Measurements from ENCODE around the gene LRRTM3. TPM values are rescaled to one million over a fixed set of nuclear protein-coding genes. Genes with fewer than 3 reads are reported as not detected.

Gene LRRTM3
- polyA plus RNA-seq, 2 donors, result not detected

DNA sequence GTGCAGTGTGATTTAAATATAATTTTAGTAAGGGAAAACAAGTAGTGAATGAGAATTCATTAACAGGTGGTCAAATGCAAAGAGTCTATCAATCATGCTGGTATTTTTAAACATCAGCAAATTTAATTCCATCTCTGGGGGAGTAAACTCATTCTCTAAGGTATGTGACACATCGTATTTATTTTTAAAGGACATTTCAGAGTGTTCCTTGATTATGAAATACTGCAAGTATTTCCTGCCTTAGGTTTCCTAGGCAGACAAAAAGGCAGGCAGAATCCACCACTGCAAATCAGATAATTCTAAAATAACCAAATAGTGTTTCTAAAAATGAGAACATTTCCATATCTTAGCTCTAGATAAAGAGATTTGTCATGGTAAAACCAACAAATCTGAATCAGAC, 193.8 kb downstream of the LRRTM3 start:
- H3K27ac ChIP-seq (ENCODE audit: low read depth in 2 of 2, low read length in 1 of 2), result no peak overlapping the region
- H3K4me1 ChIP-seq (ENCODE audit: control insufficient read depth in 2 of 2, insufficient read depth in 2 of 2, low read length in 1 of 2), result no peaks in the 10 kb centered on the region
- H3K27me3 ChIP-seq (ENCODE audit: control insufficient read depth in 1 of 2, insufficient read depth in 2 of 2, low read length in 2 of 2), result no peaks in the 10 kb centered on the region
- no peaks in the 10 kb centered on the region for H3K36me3 ChIP-seq (ENCODE audit: control insufficient read depth in 2 of 2, insufficient read depth in 2 of 2, low read length in 1 of 2)
- H3K9me3 ChIP-seq (ENCODE audit: control insufficient read depth in 2 of 2, insufficient read depth in 1 of 2, low read depth in 1 of 2, low read length in 1 of 2), result no peaks in the 10 kb centered on the region
- 37 to 44% methylated on average over 1 of the region's 1 CpG for WGBS, 2 donors
- no peak overlapping the region for H3K4me3 ChIP-seq (ENCODE audit: low read depth in 1 of 2, low read length in 2 of 2)

DNA sequence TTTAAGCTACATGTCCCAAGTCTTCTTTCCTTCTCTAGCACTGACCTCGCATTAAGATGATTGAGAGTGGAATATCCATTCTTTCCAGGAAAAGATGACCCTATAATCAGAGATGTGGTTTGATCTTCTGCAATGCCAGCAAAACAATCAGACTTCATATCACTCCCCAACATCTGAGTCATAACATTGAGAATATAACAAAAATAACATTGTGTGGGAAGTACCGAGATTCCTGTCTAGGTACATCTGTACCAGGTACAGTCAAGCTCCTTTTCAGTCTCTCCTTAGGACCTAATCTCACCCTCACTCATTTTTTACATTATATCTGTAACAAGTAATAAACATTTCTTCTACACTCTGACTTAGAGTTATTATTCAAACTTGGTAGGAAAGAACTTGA, 201.6 kb downstream of the LRRTM3 start:
- Histone ChIP-seq H3K4me1 (ENCODE audit: control insufficient read depth in 2 of 2, insufficient read depth in 2 of 2, low read length in 1 of 2) (no peaks in the 10 kb centered on the region), H3K27ac (ENCODE audit: low read depth in 2 of 2, low read length in 1 of 2) (no peak overlapping the region), H3K27me3 (ENCODE audit: control insufficient read depth in 1 of 2, insufficient read depth in 2 of 2, low read length in 2 of 2) (no peaks in the 10 kb centered on the region), H3K4me3 (ENCODE audit: low read depth in 1 of 2, low read length in 2 of 2) (no peak overlapping the region), H3K9me3 (ENCODE audit: control insufficient read depth in 2 of 2, insufficient read depth in 1 of 2, low read depth in 1 of 2, low read length in 1 of 2) (no peaks in the 10 kb centered on the region), H3K36me3 (ENCODE audit: control insufficient read depth in 2 of 2, insufficient read depth in 2 of 2, low read length in 1 of 2) (no peaks in the 10 kb centered on the region)
- WGBS, 2 donors, result 77 to 82% methylated on average over 2 of the region's 2 CpGs

DNA sequence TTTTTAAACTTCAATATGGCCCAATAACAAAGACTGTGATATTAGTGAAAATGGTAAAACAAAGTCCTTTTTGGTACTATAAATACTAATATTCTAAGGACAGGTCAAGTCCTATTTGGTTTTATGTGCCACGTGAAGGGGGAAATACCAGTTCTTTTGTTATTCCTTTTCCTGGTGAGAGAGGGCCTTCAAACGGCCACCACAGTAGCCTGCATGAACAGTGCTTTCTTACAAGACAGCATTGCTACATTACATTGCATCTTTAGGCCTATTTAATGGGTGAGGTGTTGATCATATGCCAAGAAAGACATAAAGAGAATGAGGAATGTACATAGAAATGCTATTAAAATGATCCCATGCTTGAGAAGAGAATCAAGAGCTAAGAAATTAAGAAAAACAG, 214.8 kb downstream of the LRRTM3 start:
- WGBS, 2 donors, result 26 to 36% methylated on average over 2 of the region's 2 CpGs
- H3K27me3 ChIP-seq (ENCODE audit: control insufficient read depth in 1 of 2, insufficient read depth in 2 of 2, low read length in 2 of 2), result no peaks in the 10 kb centered on the region
- no peaks in the 10 kb centered on the region for H3K36me3 ChIP-seq (ENCODE audit: control insufficient read depth in 2 of 2, insufficient read depth in 2 of 2, low read length in 1 of 2)
- peaks cover 0 to 2% of the 10 kb centered on the region in 2 donors for H3K9me3 ChIP-seq (ENCODE audit: control insufficient read depth in 2 of 2, insufficient read depth in 1 of 2, low read depth in 1 of 2, low read length in 1 of 2)
- H3K4me3 ChIP-seq (ENCODE audit: low read depth in 1 of 2, low read length in 2 of 2), result no peak overlapping the region
- H3K4me1 ChIP-seq (ENCODE audit: control insufficient read depth in 2 of 2, insufficient read depth in 2 of 2, low read length in 1 of 2), result no peaks in the 10 kb centered on the region
- no peak overlapping the region for H3K27ac ChIP-seq (ENCODE audit: low read depth in 2 of 2, low read length in 1 of 2)

DNA sequence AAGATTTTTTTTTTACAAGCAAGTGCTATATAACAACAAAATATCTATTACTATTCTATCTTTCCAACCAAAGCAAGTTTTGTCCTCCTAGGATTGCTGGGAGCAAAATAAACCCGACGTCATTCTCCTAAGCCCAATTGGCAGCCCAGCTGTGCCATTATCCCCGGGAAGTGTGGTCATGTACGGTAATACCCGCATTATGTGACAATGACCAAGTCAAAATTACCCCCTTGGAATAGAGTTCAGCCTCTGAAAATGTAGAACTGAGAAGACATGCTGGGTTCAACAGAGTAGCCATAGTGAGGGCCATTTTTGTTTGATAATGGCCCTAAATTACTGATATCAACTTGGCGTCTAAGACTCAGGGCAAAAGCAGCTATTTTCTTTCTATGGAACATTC, 215.5 kb downstream of the LRRTM3 start:
- Histone ChIP-seq H3K36me3 (ENCODE audit: control insufficient read depth in 2 of 2, insufficient read depth in 2 of 2, low read length in 1 of 2) (no peaks in the 10 kb centered on the region), H3K9me3 (ENCODE audit: control insufficient read depth in 2 of 2, insufficient read depth in 1 of 2, low read depth in 1 of 2, low read length in 1 of 2) (peaks cover 0 to 2% of the 10 kb centered on the region in 2 donors), H3K4me1 (ENCODE audit: control insufficient read depth in 2 of 2, insufficient read depth in 2 of 2, low read length in 1 of 2) (no peaks in the 10 kb centered on the region), H3K27me3 (ENCODE audit: control insufficient read depth in 1 of 2, insufficient read depth in 2 of 2, low read length in 2 of 2) (no peaks in the 10 kb centered on the region), H3K27ac (ENCODE audit: low read depth in 2 of 2, low read length in 1 of 2) (no peak overlapping the region), H3K4me3 (ENCODE audit: low read depth in 1 of 2, low read length in 2 of 2) (no peak overlapping the region)
- 73 to 79% methylated on average over 6 of the region's 6 CpGs for WGBS, 2 donors

DNA sequence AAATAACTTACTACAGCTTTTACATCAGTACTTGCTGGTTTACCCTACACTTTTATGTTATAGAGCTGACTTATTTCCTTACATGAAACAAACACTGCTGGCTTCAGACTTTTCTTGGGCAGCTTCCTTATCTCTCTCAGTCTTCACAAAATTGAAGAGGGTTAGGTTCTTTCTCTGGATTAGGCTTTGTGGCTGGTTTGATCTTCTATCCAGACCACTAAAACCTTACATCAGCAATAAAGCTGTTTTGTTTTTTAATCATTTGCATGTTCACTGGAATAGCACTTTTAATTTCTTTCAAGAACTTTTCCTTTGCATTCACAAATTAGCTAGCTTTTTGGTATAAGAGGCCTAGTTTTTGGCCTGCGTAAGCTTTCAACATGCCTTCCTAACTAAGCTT, 218.7 kb downstream of the LRRTM3 start:
- no peak overlapping the region for H3K4me3 ChIP-seq (ENCODE audit: low read depth in 1 of 2, low read length in 2 of 2)
- peaks cover 0 to 2% of the 10 kb centered on the region in 2 donors for H3K9me3 ChIP-seq (ENCODE audit: control insufficient read depth in 2 of 2, insufficient read depth in 1 of 2, low read depth in 1 of 2, low read length in 1 of 2)
- no peaks in the 10 kb centered on the region for H3K36me3 ChIP-seq (ENCODE audit: control insufficient read depth in 2 of 2, insufficient read depth in 2 of 2, low read length in 1 of 2)
- H3K27me3 ChIP-seq (ENCODE audit: control insufficient read depth in 1 of 2, insufficient read depth in 2 of 2, low read length in 2 of 2), result no peaks in the 10 kb centered on the region
- no peaks in the 10 kb centered on the region for H3K4me1 ChIP-seq (ENCODE audit: control insufficient read depth in 2 of 2, insufficient read depth in 2 of 2, low read length in 1 of 2)
- WGBS, 2 donors, result 80 to 91% methylated on average over 1 of the region's 1 CpG
- H3K27ac ChIP-seq (ENCODE audit: low read depth in 2 of 2, low read length in 1 of 2), result no peak overlapping the region
